Omental fat pad (tissue), 4 donors: Measurements from ENCODE around the gene ACP3. TPM values are rescaled to one million over a fixed set of nuclear protein-coding genes. Genes with fewer than 3 reads are reported as not detected.
A peak's percentile ranks its signal among the peaks of the same experiment; 100 is the strongest.

Experiments
- ATAC-seq: fragments of 150-250 bp; one replicate; pipeline ENCODE4 v1.9.1; 2016; ENCODE audit warnings: mild to moderate bottlenecking, moderate library complexity; ENCODE audit not compliant: low FRiP score
- DNase-seq: peaks from one replicate; pipeline ENCODE4 v3.0.0-alpha.2; 2019; ENCODE audit warnings: low spot score
- total RNA-seq, 4 donors: library from RNA; depleted of rRNA; stranded (reverse); fragments of >200 nt; gene quantifications; one replicate each; pipeline ENCODE4 v1.1.0, GENCODE V29; 2016
- TF ChIP-seq, protein P1 (sequence below), 3 donors: fragments of 450-650 bp; IDR thresholded peaks; one replicate each; pipeline ENCODE4 v1.5.1; 2016 to 2017; ENCODE audit warnings: antibody characterized with exemption in 3 of 3, mild to moderate bottlenecking in 3 of 3, moderate library complexity in 2 of 3

The ACP3 gene
- total RNA-seq, 4 donors from 2014 or later = 2.0 to 4.6 (median 4.2) TPM

DNA sequence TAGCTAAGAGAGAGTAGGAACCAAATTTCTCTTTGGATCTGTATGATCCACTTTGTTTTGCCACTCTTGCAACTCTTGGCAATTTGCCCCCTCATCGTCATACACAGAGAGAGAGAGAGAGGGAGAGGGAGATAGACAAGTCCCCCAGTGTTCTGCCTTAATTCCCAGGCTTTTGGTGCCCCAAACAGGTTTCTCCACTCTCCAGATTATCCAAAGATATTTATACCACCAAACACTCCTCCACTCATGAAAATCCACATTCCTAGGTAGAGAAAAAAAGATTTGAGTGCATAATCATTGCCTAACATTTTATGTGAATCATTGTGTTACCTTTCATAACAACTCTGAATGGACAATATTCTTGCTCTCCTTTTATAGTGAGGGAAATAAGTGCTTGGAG is 15.3 kb downstream of the ACP3 start:
- TF ChIP-seq, protein P1, sequence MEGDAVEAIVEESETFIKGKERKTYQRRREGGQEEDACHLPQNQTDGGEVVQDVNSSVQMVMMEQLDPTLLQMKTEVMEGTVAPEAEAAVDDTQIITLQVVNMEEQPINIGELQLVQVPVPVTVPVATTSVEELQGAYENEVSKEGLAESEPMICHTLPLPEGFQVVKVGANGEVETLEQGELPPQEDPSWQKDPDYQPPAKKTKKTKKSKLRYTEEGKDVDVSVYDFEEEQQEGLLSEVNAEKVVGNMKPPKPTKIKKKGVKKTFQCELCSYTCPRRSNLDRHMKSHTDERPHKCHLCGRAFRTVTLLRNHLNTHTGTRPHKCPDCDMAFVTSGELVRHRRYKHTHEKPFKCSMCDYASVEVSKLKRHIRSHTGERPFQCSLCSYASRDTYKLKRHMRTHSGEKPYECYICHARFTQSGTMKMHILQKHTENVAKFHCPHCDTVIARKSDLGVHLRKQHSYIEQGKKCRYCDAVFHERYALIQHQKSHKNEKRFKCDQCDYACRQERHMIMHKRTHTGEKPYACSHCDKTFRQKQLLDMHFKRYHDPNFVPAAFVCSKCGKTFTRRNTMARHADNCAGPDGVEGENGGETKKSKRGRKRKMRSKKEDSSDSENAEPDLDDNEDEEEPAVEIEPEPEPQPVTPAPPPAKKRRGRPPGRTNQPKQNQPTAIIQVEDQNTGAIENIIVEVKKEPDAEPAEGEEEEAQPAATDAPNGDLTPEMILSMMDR (IDR thresholded peaks at IDR 0.05) = no peak
- DNase-seq (no peak), ATAC-seq (peak; percentile 41)

DNA sequence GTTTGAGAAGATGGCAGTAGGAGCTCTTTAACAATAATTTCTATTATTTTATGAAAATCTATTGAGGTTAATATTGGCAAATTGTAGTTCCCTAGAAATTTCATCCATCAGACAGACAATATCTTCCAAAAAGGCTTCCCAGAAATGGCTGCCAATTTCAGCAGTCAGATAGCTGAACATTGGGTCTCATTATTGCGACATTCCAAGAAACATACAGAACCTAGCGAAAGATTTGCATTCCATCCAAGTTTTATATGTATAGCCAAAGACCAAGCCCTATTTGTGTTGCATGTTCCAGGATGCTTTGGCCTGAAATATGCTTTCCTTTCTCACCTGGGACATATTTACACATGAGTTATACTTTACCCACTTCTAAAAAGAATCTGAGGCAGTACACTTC is 24.5 kb downstream of the ACP3 start:
- no peak for DNase-seq
- no peak for ATAC-seq
- TF ChIP-seq, protein P1 (IDR thresholded peaks at IDR 0.05) = no peak

DNA sequence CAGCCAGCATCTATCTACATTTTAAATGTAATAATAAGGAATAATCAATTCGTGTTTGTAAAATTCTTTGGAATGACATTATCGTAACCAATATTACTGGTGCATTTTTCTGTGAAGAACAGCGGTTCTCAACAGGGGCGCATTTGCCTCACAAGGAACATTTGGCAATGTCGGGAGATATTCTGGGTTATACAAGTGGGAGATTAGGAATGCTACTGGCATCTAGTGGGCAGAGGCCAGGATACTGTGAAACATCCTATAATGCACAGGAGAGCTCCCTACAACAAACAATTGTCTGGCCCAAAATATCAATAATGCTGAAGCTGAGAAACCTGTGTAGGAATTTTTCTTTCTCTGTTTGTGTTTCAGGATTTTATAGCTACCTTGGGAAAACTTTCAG is 25.0 kb downstream of the ACP3 start:
- ATAC-seq = no peak
- TF ChIP-seq, protein P1 (IDR thresholded peaks at IDR 0.05) = no peak
- DNase-seq = no peak

- no peak for ATAC-seq
- DNase-seq = no peak
- TF ChIP-seq, protein P1 (IDR thresholded peaks at IDR 0.05) = no peak
Observed at GRCh38 chr3:132342610-132343009, 25.4 kb downstream of the ACP3 start.

DNA sequence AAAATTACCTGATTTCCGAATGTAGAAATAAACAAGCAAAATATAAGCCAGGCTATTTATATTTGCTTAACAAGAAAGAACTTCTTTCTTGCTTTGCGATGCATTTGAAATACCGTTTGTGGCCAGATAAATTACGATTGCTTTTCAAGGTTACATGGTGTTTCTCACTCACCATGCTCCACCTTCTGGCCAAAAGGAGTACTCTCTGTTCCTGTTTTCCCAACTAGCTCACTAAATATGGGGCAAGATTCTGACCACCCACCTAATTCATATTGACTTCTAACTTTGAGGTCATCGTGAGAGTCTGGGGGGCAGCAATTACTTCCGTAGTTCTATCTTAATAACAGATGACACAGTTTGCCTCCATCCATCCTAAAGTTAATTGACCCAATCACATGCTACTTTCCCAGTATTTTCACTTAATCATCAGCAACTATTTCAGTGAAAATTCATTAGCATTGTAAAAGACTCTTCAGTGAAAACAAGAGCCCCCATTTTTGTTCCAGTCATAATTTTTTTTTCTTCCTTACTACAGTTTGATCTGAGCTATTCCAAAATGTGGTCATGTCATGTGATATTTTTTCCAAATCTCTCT is 25.9 kb downstream of the ACP3 start:
- TF ChIP-seq, protein P1 (IDR thresholded peaks at IDR 0.05) = peak in 1 of 3 donors; percentile 54

DNA sequence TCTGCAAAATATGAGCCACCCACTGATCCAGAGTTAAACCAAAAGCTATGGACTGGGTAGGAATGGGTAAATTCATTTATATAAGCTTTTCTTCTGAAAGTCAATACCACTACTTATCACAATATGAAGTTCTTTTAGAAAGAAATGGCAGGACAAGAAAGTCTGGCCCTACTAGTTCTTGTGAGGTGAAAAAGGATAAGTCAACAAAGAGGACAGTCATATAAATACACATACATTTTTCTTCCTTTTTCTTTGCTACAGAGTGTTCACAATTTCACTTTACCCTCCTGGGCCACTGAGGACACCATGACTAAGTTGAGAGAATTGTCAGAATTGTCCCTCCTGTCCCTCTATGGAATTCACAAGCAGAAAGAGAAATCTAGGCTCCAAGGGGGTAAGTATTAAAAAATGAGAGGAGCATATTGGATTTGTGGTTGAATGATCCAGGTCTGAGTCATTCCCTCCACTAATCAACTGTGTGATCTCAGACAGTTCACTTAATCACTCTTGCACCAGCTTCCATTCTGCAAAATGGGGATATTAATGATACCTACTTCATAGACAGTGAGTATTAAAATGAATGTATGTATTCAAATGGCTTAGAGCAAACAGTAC is 27.6 kb downstream of the ACP3 start:
- DNase-seq (no peak), ATAC-seq (no peak)
- TF ChIP-seq, protein P1 (IDR thresholded peaks at IDR 0.05) = no peak

More for the DNA sequence above, 25.9 kb downstream of the ACP3 start:
- DNase-seq (no peak), ATAC-seq (peak; percentile 83)
